ENCODE data around the gene STXBP2.

Gene STXBP2

GRCh38 chr19:7681340-7682174, 44.6 kb downstream of the STXBP2 start:
- DNase-seq (ENCODE audit: low read depth), result no peak

- DNase-seq (ENCODE audit: low read depth), result no peak
Observed at GRCh38 chr19:7682175-7682855, 45.4 kb downstream of the STXBP2 start.

- DNase-seq (ENCODE audit: low read depth), result no peak
Observed at GRCh38 chr19:7685546-7686445, 48.9 kb downstream of the STXBP2 start.

- DNase-seq (ENCODE audit: low read depth), result no peak
Observed at GRCh38 chr19:7687177-7687576, 50.3 kb downstream of the STXBP2 start.

- no peak for DNase-seq (ENCODE audit: low read depth)
Observed at GRCh38 chr19:7689165-7689564, 52.3 kb downstream of the STXBP2 start.

GRCh38 chr19:7690779-7691258, 53.9 kb downstream of the STXBP2 start:
- no peak for DNase-seq (ENCODE audit: low read depth)

- no peak for DNase-seq (ENCODE audit: low read depth)
Observed at GRCh38 chr19:7691497-7691896, 54.6 kb downstream of the STXBP2 start.

GRCh38 chr19:7692417-7693088, 55.6 kb downstream of the STXBP2 start:
- no peak for DNase-seq (ENCODE audit: low read depth)

GRCh38 chr19:7694499-7694898, 57.6 kb downstream of the STXBP2 start:
- no peak for DNase-seq (ENCODE audit: low read depth)

Data from GM04503 (cell line).